Measurements from ENCODE around the gene PRKAR1B.

GRCh38 chr7:608954-609353 is 118.1 kb downstream of the PRKAR1B start:
- TF ChIP-seq, protein P1, sequence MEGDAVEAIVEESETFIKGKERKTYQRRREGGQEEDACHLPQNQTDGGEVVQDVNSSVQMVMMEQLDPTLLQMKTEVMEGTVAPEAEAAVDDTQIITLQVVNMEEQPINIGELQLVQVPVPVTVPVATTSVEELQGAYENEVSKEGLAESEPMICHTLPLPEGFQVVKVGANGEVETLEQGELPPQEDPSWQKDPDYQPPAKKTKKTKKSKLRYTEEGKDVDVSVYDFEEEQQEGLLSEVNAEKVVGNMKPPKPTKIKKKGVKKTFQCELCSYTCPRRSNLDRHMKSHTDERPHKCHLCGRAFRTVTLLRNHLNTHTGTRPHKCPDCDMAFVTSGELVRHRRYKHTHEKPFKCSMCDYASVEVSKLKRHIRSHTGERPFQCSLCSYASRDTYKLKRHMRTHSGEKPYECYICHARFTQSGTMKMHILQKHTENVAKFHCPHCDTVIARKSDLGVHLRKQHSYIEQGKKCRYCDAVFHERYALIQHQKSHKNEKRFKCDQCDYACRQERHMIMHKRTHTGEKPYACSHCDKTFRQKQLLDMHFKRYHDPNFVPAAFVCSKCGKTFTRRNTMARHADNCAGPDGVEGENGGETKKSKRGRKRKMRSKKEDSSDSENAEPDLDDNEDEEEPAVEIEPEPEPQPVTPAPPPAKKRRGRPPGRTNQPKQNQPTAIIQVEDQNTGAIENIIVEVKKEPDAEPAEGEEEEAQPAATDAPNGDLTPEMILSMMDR (conservative IDR thresholded peaks at IDR 0.05) = no peak
- no peak for TF ChIP-seq ZFX (IDR thresholded peaks at IDR 0.05)

All from C4-2B (cell line).